Osteoblast (primary cell): Measurements from ENCODE around the gene TMEM185B. TPM values are rescaled to one million over a fixed set of nuclear protein-coding genes. Genes with fewer than 3 reads are reported as not detected.
"Not testable (repeated sequence)": the region's sequence is repeated elsewhere in the genome, so short reads cannot be mapped to it uniquely, and the experiment has no call there.

Experiments
- DNase-seq: peaks from one replicate; pipeline ENCODE4 v3.0.0; 2011; ENCODE audit warnings: low spot score, mixed read lengths; ENCODE audit not compliant: insufficient read length; ENCODE audit errors: missing footprints
- H2AFZ ChIP-seq: 2 replicates; pipeline ENCODE4 v1.6.0; 2011; ENCODE audit warnings: mild to moderate bottlenecking, low read length
- H3K27ac ChIP-seq: 2 replicates; pipeline ENCODE4 v1.5.1; 2011; ENCODE audit warnings: mild to moderate bottlenecking, low read depth, low read length, moderate library complexity
- H3K27me3 ChIP-seq: 2 replicates; pipeline ENCODE4 v1.6.0; 2012; ENCODE audit warnings: mild to moderate bottlenecking, control low read depth, inconsistent platforms, low read length, moderate library complexity; ENCODE audit not compliant: insufficient read depth
- H3K36me3 ChIP-seq: 2 replicates; pipeline ENCODE4 v1.5.1; 2011; ENCODE audit warnings: mild to moderate bottlenecking, low read length, control low read depth, moderate library complexity; ENCODE audit not compliant: insufficient read depth
- H3K4me1 ChIP-seq: 2 replicates; pipeline ENCODE4 v1.5.1; 2011; ENCODE audit warnings: mild to moderate bottlenecking, low read length, control low read depth, moderate library complexity; ENCODE audit not compliant: insufficient read depth
- H3K4me2 ChIP-seq: 2 replicates; pipeline ENCODE4 v1.6.0; 2011; ENCODE audit warnings: mild to moderate bottlenecking, low read length; ENCODE audit not compliant: insufficient read depth
- H3K4me3 ChIP-seq: fragments of 200-600 bp; sonication (generic); 3 replicates; pipeline ENCODE4 v1.5.1; 2012; ENCODE audit warnings: mild to moderate bottlenecking, low read length, inconsistent platforms; ENCODE audit not compliant: insufficient read depth
- H3K79me2 ChIP-seq: 2 replicates; pipeline ENCODE4 v1.6.0; 2012; ENCODE audit warnings: mild to moderate bottlenecking, low read length, control low read depth, inconsistent platforms; ENCODE audit not compliant: insufficient read depth
- H3K9me3 ChIP-seq: 2 replicates; pipeline ENCODE4 v1.5.1; 2011; ENCODE audit warnings: low read depth, low read length, control low read depth
- H4K20me1 ChIP-seq: 2 replicates; pipeline ENCODE4 v1.6.0; 2012; ENCODE audit warnings: mild to moderate bottlenecking, low read length, control low read depth; ENCODE audit not compliant: insufficient read depth
- total RNA-seq: library from RNA; depleted of rRNA; stranded (reverse); fragments of >200 nt; gene quantifications from 2 replicates; pipeline ENCODE4 v1.2.3, GENCODE V29; 2012
- TF ChIP-seq, protein P1 (sequence below): IDR thresholded peaks from 2 replicates; pipeline ENCODE4 v1.5.1; 2011; ENCODE audit warnings: mild to moderate bottlenecking, low read depth, low read length, moderate library complexity; ENCODE audit errors: extremely low read depth

Gene TMEM185B
- total RNA-seq, 1 donor: 46.7 TPM

DNA sequence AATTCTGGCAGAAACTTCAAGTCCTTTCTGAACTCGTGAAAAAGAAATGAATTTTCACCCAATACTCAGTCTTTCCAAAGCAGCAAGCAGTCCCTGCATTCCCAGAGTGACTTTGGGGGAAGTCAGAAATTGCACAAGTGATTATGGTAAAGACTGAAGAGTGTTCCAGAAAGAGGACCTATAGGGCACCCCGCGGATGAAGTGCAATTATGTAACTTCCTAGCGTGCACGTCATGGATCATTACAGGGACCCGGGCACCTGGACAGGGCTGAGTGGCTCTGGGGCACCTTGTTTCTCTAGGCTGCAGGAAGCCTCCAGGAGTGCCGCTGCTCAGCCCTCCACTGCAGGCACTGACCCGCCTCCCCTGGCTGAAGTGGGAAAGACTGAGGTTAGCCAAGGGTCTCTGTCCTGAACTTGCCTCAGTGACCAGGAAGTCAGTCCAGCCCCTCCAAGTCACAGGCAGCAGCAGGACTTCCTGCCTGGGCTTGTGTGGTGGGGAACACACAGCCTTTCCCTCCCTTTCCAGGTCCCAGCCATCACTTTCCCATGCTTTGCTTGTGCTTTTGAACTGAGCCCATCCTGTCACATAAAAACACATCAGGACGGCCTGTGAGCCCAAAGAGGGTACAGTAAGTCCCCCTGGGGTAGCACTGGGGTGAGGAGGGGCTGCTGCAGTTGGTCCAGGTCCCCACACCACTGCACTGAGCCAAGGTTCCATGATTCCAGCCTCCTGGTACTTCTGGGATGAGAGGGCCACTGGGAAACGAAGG, 19.8 kb downstream of the TMEM185B start:
- Histone ChIP-seq H3K4me3 (no peak overlapping the region), H2AFZ (no peak overlapping the region), H3K79me2 (no peaks in the 10 kb centered on the region), H3K36me3 (no peaks in the 10 kb centered on the region), H3K9me3 (no peaks in the 10 kb centered on the region), H3K27me3 (peaks cover 3% of the 10 kb centered on the region), H3K4me2 (no peak overlapping the region), H4K20me1 (no peaks in the 10 kb centered on the region), H3K27ac (no peak overlapping the region), H3K4me1 (no peaks in the 10 kb centered on the region)
- TF ChIP-seq, protein P1, sequence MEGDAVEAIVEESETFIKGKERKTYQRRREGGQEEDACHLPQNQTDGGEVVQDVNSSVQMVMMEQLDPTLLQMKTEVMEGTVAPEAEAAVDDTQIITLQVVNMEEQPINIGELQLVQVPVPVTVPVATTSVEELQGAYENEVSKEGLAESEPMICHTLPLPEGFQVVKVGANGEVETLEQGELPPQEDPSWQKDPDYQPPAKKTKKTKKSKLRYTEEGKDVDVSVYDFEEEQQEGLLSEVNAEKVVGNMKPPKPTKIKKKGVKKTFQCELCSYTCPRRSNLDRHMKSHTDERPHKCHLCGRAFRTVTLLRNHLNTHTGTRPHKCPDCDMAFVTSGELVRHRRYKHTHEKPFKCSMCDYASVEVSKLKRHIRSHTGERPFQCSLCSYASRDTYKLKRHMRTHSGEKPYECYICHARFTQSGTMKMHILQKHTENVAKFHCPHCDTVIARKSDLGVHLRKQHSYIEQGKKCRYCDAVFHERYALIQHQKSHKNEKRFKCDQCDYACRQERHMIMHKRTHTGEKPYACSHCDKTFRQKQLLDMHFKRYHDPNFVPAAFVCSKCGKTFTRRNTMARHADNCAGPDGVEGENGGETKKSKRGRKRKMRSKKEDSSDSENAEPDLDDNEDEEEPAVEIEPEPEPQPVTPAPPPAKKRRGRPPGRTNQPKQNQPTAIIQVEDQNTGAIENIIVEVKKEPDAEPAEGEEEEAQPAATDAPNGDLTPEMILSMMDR: no peak
- DNase-seq: peak; percentile 34

DNA sequence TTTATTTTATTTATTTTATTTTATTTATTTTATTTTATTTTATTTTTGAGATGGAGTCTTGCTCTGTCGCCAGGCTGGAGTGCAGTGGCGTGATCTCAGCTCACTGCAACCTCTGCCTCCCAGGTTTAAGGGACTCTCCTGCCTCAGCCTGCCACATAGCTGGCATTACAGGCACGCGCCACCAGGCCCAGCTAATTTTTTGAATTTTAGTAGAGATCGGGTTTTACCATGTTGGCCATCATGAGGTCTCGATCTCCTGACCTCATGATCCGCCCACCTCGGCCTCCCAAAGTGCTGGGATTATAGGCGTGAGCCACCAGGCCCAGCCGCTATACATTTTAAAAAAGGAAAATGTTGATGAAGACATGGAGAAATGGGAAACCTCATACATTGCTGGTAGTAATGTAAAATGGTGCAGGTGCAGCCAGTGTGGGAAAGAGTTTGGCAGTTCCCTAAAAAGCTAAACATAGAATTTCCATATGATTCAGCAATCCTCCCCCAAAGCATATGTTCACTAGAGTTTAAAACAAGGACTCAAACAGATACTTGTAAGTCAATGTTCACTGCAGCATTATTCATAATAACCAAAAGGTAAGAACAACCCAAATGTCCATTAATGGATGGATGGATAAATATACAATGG, 23.3 kb downstream of the TMEM185B start:
- H3K36me3 ChIP-seq, H3K4me3 ChIP-seq, H2AFZ ChIP-seq, H3K27me3 ChIP-seq, H4K20me1 ChIP-seq, H3K79me2 ChIP-seq, H3K4me1 ChIP-seq, DNase-seq, H3K9me3 ChIP-seq, H3K27ac ChIP-seq, H3K4me2 ChIP-seq: not testable (repeated sequence)

DNA sequence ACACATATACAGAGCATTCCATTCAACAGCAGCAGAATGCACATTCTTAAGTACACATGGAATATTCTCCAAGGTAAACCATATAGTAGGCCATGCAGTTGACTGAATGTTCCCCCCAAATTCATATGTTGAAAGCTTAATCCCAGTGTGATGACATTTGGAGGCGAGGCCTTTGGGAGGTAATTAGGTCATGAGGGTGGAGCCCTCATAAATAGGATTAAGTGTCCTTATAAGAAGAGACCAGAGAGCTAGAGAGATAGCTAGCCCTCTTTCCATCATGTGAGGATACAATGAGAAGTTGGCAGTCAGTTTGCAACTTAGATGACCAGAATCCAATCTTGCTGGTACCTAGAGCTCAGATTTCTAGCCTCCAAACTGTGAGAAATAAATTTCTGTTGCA, 27.6 kb downstream of the TMEM185B start:
- H3K27me3 ChIP-seq: peaks cover 3% of the 10 kb centered on the region
- H3K9me3 ChIP-seq: no peaks in the 10 kb centered on the region
- TF ChIP-seq, protein P1: no peak
- H2AFZ ChIP-seq: no peak overlapping the region
- H3K4me1 ChIP-seq: no peaks in the 10 kb centered on the region
- no peak overlapping the region for H3K4me2 ChIP-seq
- DNase-seq: no peak
- H3K79me2 ChIP-seq: no peaks in the 10 kb centered on the region
- no peak overlapping the region for H3K27ac ChIP-seq
- H3K4me3 ChIP-seq: no peak overlapping the region
- H3K36me3 ChIP-seq: no peaks in the 10 kb centered on the region
- no peaks in the 10 kb centered on the region for H4K20me1 ChIP-seq

DNA sequence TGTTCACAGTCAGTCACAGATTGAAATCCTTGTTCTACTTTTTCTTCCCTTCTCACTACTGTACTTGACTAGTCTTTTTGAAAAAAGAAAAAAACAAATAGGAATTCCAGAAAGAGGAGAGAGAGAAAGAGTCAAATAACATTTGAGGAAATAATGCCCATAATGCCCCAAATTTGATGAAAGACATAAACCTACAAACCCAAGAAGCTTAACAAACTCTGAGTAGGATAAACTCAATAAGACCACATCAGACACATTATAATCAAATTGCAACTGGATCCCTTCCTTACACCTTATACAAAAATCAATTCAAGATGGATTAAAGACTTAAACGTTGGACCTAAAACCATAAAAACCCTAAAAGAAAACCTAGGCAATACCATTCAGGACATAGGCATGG, 30.9 kb downstream of the TMEM185B start:
- H3K4me3 ChIP-seq: no peak overlapping the region
- TF ChIP-seq, protein P1: no peak
- no peaks in the 10 kb centered on the region for H3K4me1 ChIP-seq

More for the DNA sequence above, 30.9 kb downstream of the TMEM185B start:
- no peak overlapping the region for H2AFZ ChIP-seq
- H3K36me3 ChIP-seq: no peaks in the 10 kb centered on the region
- no peaks in the 10 kb centered on the region for H3K9me3 ChIP-seq
- no peak overlapping the region for H3K27ac ChIP-seq
- DNase-seq: no peak
- no peaks in the 10 kb centered on the region for H3K79me2 ChIP-seq
- H3K4me2 ChIP-seq: no peak overlapping the region
- H4K20me1 ChIP-seq: no peaks in the 10 kb centered on the region
- H3K27me3 ChIP-seq: no peaks in the 10 kb centered on the region
